Parathyroid adenoma (tissue), 2 donors: ENCODE measurements around the gene NHERF1.

Experiments
- H2AFZ ChIP-seq: fragments of 300-600 bp; sonication (generic); one replicate; pipeline ENCODE4 v1.7.0; 2017; ENCODE audit warnings: antibody characterized with exemption, mild to moderate bottlenecking
- H3K27ac ChIP-seq: fragments of 300-600 bp; sonication (generic); one replicate; pipeline ENCODE4 v1.7.0; 2017
- H3K27me3 ChIP-seq: fragments of 300-600 bp; sonication (generic); one replicate; pipeline ENCODE4 v1.7.0; 2017; ENCODE audit warnings: low read length; ENCODE audit not compliant: control insufficient read depth, insufficient read depth
- H3K36me3 ChIP-seq: fragments of 300-600 bp; sonication (generic); one replicate; pipeline ENCODE4 v1.7.0; 2017; ENCODE audit warnings: low read length; ENCODE audit not compliant: control insufficient read depth, insufficient read depth
- H3K4me1 ChIP-seq: fragments of 300-600 bp; sonication (generic); one replicate; pipeline ENCODE4 v1.7.0; 2017; ENCODE audit warnings: control low read depth
- H3K4me2 ChIP-seq: fragments of 300-600 bp; sonication (generic); one replicate; pipeline ENCODE4 v1.7.0; 2017; ENCODE audit warnings: low read length
- H3K4me3 ChIP-seq: fragments of 300-600 bp; sonication (generic); one replicate; pipeline ENCODE4 v1.7.0; 2017; ENCODE audit warnings: low read depth, low read length
- H3K79me2 ChIP-seq: fragments of 300-600 bp; sonication (generic); one replicate; pipeline ENCODE4 v1.7.0; 2017; ENCODE audit warnings: control low read depth
- H3K9ac ChIP-seq: fragments of 300-600 bp; sonication (generic); one replicate; pipeline ENCODE4 v1.7.0; 2017; ENCODE audit warnings: mild to moderate bottlenecking
- H3K9me3 ChIP-seq: fragments of 300-600 bp; sonication (generic); one replicate; pipeline ENCODE4 v1.7.0; 2017; ENCODE audit warnings: low read length; ENCODE audit not compliant: control insufficient read depth
- TF ChIP-seq, protein P1 (sequence below): fragments of 300-600 bp; sonication (generic); IDR thresholded peaks from one replicate; pipeline ENCODE4 v1.7.0; 2017; ENCODE audit warnings: antibody characterized with exemption, mild to moderate bottlenecking
- donor health status: primary hyperparathyroidism.

The NHERF1 gene

DNA sequence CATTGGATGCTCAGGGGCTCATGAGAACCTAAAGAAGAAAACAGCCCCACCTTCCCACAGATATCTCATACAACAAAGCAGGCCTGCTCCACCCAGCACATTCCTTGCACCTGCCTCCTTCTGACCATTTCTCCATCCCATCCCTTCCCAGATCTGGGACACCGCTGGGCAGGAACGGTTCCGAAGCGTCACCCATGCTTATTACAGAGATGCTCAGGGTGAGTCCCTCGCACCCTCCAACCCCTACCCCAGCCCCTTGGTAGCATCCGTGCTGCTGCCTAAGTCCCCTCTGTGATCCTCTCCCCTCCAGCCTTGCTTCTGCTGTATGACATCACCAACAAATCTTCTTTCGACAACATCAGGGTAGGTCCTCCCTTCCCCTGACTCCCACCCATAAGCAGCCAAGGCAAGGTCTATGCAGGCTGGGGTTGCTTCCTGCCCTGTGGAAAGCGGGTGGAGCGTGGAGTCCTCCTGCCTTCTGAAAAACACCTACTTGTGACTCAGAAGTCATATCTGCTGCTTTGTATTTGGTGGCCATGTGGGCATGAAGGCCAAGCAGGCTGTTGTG lies 5.4 kb upstream of the NHERF1 start:
- Histone ChIP-seq H3K27me3 (no peaks in the 10 kb centered on the region), H3K4me2 (no peak overlapping the region), H3K9me3 (no peaks in the 10 kb centered on the region), H3K9ac (no peak overlapping the region), H3K79me2 (no peaks in the 10 kb centered on the region), H3K4me1 (peaks cover 14% of the 10 kb centered on the region), H3K4me3 (no peak overlapping the region), H3K27ac (no peak overlapping the region), H2AFZ (no peak overlapping the region), H3K36me3 (no peaks in the 10 kb centered on the region)
- TF ChIP-seq, protein P1, sequence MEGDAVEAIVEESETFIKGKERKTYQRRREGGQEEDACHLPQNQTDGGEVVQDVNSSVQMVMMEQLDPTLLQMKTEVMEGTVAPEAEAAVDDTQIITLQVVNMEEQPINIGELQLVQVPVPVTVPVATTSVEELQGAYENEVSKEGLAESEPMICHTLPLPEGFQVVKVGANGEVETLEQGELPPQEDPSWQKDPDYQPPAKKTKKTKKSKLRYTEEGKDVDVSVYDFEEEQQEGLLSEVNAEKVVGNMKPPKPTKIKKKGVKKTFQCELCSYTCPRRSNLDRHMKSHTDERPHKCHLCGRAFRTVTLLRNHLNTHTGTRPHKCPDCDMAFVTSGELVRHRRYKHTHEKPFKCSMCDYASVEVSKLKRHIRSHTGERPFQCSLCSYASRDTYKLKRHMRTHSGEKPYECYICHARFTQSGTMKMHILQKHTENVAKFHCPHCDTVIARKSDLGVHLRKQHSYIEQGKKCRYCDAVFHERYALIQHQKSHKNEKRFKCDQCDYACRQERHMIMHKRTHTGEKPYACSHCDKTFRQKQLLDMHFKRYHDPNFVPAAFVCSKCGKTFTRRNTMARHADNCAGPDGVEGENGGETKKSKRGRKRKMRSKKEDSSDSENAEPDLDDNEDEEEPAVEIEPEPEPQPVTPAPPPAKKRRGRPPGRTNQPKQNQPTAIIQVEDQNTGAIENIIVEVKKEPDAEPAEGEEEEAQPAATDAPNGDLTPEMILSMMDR, result no peak

DNA sequence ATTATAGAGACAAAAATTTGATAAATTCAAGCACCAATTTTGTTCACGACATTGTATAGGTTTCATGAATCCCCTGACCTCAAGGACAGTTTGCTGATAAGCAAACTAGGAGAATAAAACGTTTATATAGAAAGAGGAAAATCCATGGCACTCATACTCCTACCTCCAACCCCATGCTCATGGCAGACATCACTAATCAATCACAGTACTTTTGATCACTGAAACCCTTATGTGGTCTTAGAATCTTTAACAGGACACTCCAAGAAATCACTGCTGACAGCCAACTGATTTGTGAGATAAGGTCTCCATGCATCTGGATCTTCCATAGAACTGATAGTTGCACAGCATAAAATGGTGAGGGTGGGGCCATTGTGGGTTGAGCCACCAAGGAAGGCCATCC lies 4.7 kb upstream of the NHERF1 start:
- peaks cover 2% of the 10 kb centered on the region for H3K79me2 ChIP-seq
- no peak overlapping the region for H2AFZ ChIP-seq
- H3K27ac ChIP-seq, result no peak overlapping the region
- no peak overlapping the region for H3K4me2 ChIP-seq
- no peak overlapping the region for H3K4me3 ChIP-seq
- no peaks in the 10 kb centered on the region for H3K36me3 ChIP-seq
- H3K9me3 ChIP-seq, result no peaks in the 10 kb centered on the region
- TF ChIP-seq, protein P1, result no peak
- H3K9ac ChIP-seq, result no peak overlapping the region
- H3K27me3 ChIP-seq, result no peaks in the 10 kb centered on the region
- peaks cover 14% of the 10 kb centered on the region for H3K4me1 ChIP-seq

DNA sequence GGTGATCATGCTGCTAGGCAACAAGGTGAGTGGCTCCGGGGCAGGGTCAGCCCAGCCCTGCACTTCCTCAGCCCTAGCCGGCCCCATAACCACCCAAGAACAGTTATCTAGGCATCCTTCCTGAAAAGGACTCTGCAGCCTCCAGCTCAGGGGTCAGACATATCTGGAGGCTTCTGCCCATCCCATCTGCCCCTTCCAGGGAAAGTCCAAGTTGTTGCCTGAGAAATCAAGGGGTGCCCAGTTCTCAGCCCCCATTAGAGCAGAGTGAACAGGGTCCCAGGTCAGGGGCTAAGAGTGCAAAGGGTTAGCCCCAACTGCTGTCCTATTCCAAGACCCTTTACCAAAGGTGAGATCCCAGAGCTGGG lies 4.1 kb upstream of the NHERF1 start:
- Histone ChIP-seq H3K4me2 (no peak overlapping the region), H3K4me1 (peaks cover 14% of the 10 kb centered on the region), H3K79me2 (peaks cover 7% of the 10 kb centered on the region), H2AFZ (peak overlapping the region; percentile 85), H3K9ac (no peak overlapping the region), H3K4me3 (no peak overlapping the region), H3K9me3 (no peaks in the 10 kb centered on the region), H3K27me3 (no peaks in the 10 kb centered on the region), H3K27ac (peak overlapping the region; percentile 27), H3K36me3 (no peaks in the 10 kb centered on the region)
- TF ChIP-seq, protein P1, result no peak

DNA sequence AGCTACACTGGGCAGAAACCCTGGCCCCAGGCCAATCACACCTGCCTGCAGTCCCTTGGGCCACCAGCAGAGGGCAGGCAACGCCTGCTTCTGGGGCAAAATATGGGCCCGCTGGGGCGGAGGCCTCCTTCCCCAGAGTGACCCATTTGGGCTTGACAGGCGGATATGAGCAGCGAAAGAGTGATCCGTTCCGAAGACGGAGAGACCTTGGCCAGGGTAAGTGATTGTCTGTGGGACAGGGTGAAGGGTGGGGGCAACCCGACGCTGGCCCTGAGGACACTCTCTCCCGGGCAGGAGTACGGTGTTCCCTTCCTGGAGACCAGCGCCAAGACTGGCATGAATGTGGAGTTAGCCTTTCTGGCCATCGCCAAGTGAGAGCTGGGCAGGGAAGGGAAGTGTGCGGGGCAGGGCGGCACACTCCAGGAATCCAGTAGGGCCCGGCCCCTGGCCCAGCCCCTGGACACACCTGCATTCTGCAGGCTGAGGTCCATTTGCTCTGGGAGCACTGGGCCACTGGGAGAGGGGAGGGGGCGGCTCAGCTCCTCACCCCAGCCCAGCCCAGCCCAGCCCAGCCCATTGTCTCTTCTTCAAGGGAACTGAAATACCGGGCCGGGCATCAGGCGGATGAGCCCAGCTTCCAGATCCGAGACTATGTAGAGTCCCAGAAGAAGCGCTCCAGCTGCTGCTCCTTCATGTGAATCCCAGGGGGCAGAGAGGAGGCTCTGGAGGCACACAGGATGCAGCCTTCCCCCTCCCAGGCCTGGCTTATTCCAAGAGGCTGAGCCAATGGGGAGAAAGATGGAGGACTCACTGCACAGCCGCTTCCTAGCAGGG lies 3.5 kb upstream of the NHERF1 start:
- TF ChIP-seq, protein P1, result peak; percentile 100
- no peaks in the 10 kb centered on the region for H3K9me3 ChIP-seq
- no peak overlapping the region for H3K4me3 ChIP-seq
- peaks cover 14% of the 10 kb centered on the region for H3K4me1 ChIP-seq
- no peak overlapping the region for H3K9ac ChIP-seq
- no peaks in the 10 kb centered on the region for H3K27me3 ChIP-seq
- peak overlapping the region; percentile 85 for H2AFZ ChIP-seq
- H3K36me3 ChIP-seq, result no peaks in the 10 kb centered on the region
- peak overlapping the region; percentile 27 for H3K27ac ChIP-seq
- peak overlapping the region; percentile 58 for H3K4me2 ChIP-seq
- peaks cover 7% of the 10 kb centered on the region for H3K79me2 ChIP-seq
